K562 (cell line): Measurements from ENCODE around the gene COPB2. TPM values are rescaled to one million over a fixed set of nuclear protein-coding genes. Genes with fewer than 3 reads are reported as not detected.
A peak's percentile ranks its signal among the peaks of the same experiment; 100 is the strongest.

ENCODE experiments used
- AFF1 ChIP-seq, 2 experiments: fragments of 450-650 bp; IDR thresholded peaks; 2 replicates each; pipeline ENCODE4 v1.6.1; 2018; ENCODE audit warnings: mild to moderate bottlenecking in 2 of 2, low read depth in 1 of 2; ENCODE audit not compliant: partially characterized antibody in 2 of 2
- ARID4B ChIP-seq: sonication (generic); formaldehyde crosslinking; IDR thresholded peaks from 2 replicates; pipeline ENCODE4 v1.8.0; 2022; ENCODE audit warnings: mild to moderate bottlenecking, missing genetic modification reagents
- ATF1 ChIP-seq, 2 experiments: fragments of 450-650 bp in 1 of 2; IDR thresholded peaks; 2 replicates each; pipeline ENCODE4 v1.6.1; 2016; ENCODE audit warnings: missing compliant biosample characterization in 1 of 2, missing genetic modification characterization in 1 of 2
- BHLHE40 ChIP-seq: IDR thresholded peaks from 2 replicates; pipeline ENCODE4 v1.6.1; 2011; ENCODE audit warnings: low read length, improper control_type of control experiment
- FOSL1 ChIP-seq: fragments of 200-800 bp; sonication (Bioruptor generic); conservative IDR thresholded peaks from 2 replicates; pipeline ENCODE4 v1.6.1; 2016; ENCODE audit warnings: missing genetic modification characterization, missing compliant biosample characterization
- FOXM1 ChIP-seq, 2 experiments: fragments of 450-650 bp in 1 of 2; sonication (generic) in 1 of 2; formaldehyde crosslinking in 1 of 2; IDR thresholded peaks; 2 replicates each; pipeline versions ENCODE4 v1.6.1 to v1.9.0; 2017 to 2022; ENCODE audit warnings: low read depth in 2 of 2, mild to moderate bottlenecking in 2 of 2, missing genetic modification reagents in 1 of 2, moderate library complexity in 1 of 2
- GTF2F1 ChIP-seq: IDR thresholded peaks from 2 replicates; pipeline ENCODE4 v1.6.1; 2011; ENCODE audit warnings: low read depth, low read length, improper control_type of control experiment
- JUN ChIP-seq, 2 experiments: sonication (generic) in 1 of 2; formaldehyde crosslinking in 1 of 2; IDR thresholded peaks; 2 replicates each; pipeline versions ENCODE4 v1.6.1 to v1.8.0; 2012 to 2022; ENCODE audit warnings: borderline replicate concordance in 2 of 2, mild to moderate bottlenecking in 2 of 2, improper control_type of control experiment in 1 of 2, low read depth in 1 of 2, low read length in 1 of 2, missing genetic modification reagents in 1 of 2
- MECOM ChIP-seq: fragments of 250-450 bp; sonication (Bioruptor Pico); IDR thresholded peaks from 2 replicates; pipeline ENCODE4 v1.8.0; 2022; ENCODE audit warnings: inconsistent platforms
- MED1 ChIP-seq: sonication (generic); formaldehyde crosslinking; IDR thresholded peaks from 2 replicates; pipeline ENCODE4 v1.8.1; 2023; ENCODE audit warnings: missing genetic modification reagents, borderline replicate concordance
- NCOA1 ChIP-seq: fragments of 450-650 bp; IDR thresholded peaks from 2 replicates; pipeline ENCODE4 v1.6.1; 2016; ENCODE audit warnings: low read depth
- PCBP2 ChIP-seq: fragments of 200-400 bp; formaldehyde crosslinking; IDR thresholded peaks from 2 replicates; pipeline ENCODE4 v1.6.1; 2018; ENCODE audit warnings: low read length, low read depth, mild to moderate bottlenecking, moderate library complexity; ENCODE audit not compliant: poor library complexity, severe bottlenecking
- SMARCC2 ChIP-seq: fragments of 450-650 bp; IDR thresholded peaks from 2 replicates; pipeline ENCODE4 v1.6.1; 2017; ENCODE audit warnings: antibody characterized with exemption, moderate library complexity, mild to moderate bottlenecking, low read depth
- TOE1 ChIP-seq, 2 experiments: fragments of 450-650 bp in 1 of 2; sonication (generic) in 1 of 2; formaldehyde crosslinking in 1 of 2; IDR thresholded peaks; 2 replicates each; pipeline versions ENCODE4 v1.7.1 to v1.8.0; 2016 to 2022; ENCODE audit warnings: borderline replicate concordance in 2 of 2, mild to moderate bottlenecking in 2 of 2, antibody characterized with exemption in 1 of 2, inconsistent platforms in 1 of 2, low read depth in 1 of 2, missing genetic modification reagents in 1 of 2, moderate library complexity in 1 of 2
- ZNF280B ChIP-seq: fragments of 250-450 bp; sonication (Bioruptor Pico); IDR thresholded peaks from 2 replicates; pipeline ENCODE4 v1.5.1; 2021; ENCODE audit warnings: mild to moderate bottlenecking
- polyA plus RNA-seq, 8 experiments: library from polyadenylated mRNA; depleted of rRNA in 4 of 8; stranded (reverse) in 5 of 8; unstranded in 3 of 8; fragments of >200 nt; fragmentation: Nextera tagmentation in 2 of 8; fragmentation: Illumina TruSeq in 1 of 8; extraction: Ambion mirVana in 2 of 8; extraction: Trizol in 1 of 8; gene quantifications; 2 replicates each; pipeline versions ENCODE4 v1.2.1 to v1.2.3, GENCODE V29; 2011 to 2014; ENCODE audit warnings: inconsistent platforms in 1 of 8, missing spikeins in 1 of 8
- total RNA-seq, 7 experiments: library from RNA; depleted of rRNA in 6 of 7; stranded (reverse); fragments of >200 nt in 6 of 7; fragmentation: Illumina TruSeq in 2 of 7; extraction: Trizol in 2 of 7; gene quantifications; 2 replicates each; pipeline versions ENCODE4 v1.2.1 to v1.2.3, GENCODE V29; 2011 to 2021; ENCODE audit warnings: low replicate concordance in 1 of 7

COPB2 gene
- total and polyA plus RNA-seq, 9 of the 15 experiments (the other 6 are each of a cell fraction or from before 2014, with no cell fraction given) = 64.3 to 189 (median 130) TPM

GRCh38 chr3:139339219-139339906 lies 50.1 kb downstream of the COPB2 start (continued):
- no peak for TF ChIP-seq GTF2F1
- TF ChIP-seq ZNF280B (CRISPR knock-in tag) = no peak
- TF ChIP-seq MED1 (CRISPR knock-in tag) = no peak
- no peak for TF ChIP-seq MECOM (CRISPR knock-in tag)
- TF ChIP-seq TOE1 (IDR thresholded peaks at IDR 0.05; ENCODE audit: borderline replicate concordance) = peak; percentile 85
- no peak for TF ChIP-seq TOE1 (CRISPR knock-in tag; IDR thresholded peaks at IDR 0.05; ENCODE audit: borderline replicate concordance, low read depth)
- TF ChIP-seq NCOA1 = peak; percentile 44; the same call in 1 of the 2 replicates
- TF ChIP-seq FOXM1 (IDR thresholded peaks at IDR 0.05; ENCODE audit: low read depth) = no peak
- TF ChIP-seq FOXM1 (CRISPR knock-in tag; IDR thresholded peaks at IDR 0.05; ENCODE audit: low read depth) = no peak
- no peak for TF ChIP-seq PCBP2
- TF ChIP-seq BHLHE40 = peak; percentile 93
- peak; percentile 98 for TF ChIP-seq FOSL1 (tag)
- TF ChIP-seq AFF1 (IDR thresholded peaks at IDR 0.05; ENCODE audit: low read depth in 1 of 2, partially characterized antibody in 2 of 2) = peak in 1 of 2 experiments; percentile 42
- peak; percentile 96 for TF ChIP-seq SMARCC2
- TF ChIP-seq JUN (IDR thresholded peaks at IDR 0.05; ENCODE audit: borderline replicate concordance, low read depth, low read length) = peak; percentile 96
- no peak; the same call in 1 of the 2 replicates for TF ChIP-seq JUN (CRISPR knock-in tag; IDR thresholded peaks at IDR 0.05; ENCODE audit: borderline replicate concordance)
- TF ChIP-seq ARID4B = 0 out of 2 replicates have a peak, but pooled peaks have one; percentile 26
- TF ChIP-seq ATF1 (CRISPR knock-in tag; IDR thresholded peaks at IDR 0.05) = no peak
- peak; percentile 55 for TF ChIP-seq ATF1 (tag; IDR thresholded peaks at IDR 0.05)
